Measurements from ENCODE around the gene BORCS5.

Gene BORCS5

DNA sequence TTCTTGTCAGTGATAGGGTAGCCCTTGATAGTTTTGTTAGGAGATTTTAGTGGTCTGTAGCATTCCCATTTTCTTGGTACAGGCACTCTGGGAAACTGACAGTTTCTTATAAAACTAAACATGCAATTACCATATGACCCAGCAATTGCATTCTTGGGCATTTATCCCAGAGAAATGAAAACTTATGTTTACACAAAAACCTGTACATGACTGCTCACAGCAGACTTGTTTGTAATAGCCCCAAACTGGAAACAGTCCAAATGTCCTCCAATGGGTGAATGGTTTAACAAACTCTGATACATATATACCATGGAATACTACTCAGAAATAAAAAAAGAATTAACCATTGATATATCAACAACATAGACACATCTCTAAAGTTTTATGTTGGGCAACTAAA lies 75.5 kb downstream of the BORCS5 start:
- DNase-seq (ENCODE audit: low read depth in 2 of 2): no peak

DNA sequence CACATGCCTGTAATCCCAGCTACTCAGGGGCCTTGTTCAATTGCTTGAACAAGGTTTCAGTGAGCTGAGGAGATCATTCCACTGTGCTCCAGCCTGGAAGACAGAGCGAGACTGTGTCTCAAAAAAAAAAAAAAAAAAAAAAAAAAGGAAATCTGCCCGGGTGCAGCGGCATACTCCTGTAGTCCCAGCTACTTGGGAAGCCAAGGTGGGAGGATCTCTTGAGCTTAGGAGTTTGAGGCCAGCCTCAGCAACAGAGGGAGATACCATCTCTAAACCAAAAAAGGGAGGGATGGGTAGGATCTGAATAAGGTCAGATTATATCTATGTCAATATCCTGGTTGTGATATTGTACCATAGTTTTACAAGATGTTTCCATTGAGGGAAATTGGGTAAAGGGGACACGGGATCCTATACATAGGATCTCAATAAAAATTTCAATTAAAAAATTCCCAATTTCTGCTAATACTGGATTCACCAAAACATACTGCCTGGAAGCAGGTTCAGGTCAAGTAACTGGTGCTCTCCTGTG lies 76.4 kb downstream of the BORCS5 start:
- DNase-seq (ENCODE audit: low read depth in 2 of 2): no peak

DNA sequence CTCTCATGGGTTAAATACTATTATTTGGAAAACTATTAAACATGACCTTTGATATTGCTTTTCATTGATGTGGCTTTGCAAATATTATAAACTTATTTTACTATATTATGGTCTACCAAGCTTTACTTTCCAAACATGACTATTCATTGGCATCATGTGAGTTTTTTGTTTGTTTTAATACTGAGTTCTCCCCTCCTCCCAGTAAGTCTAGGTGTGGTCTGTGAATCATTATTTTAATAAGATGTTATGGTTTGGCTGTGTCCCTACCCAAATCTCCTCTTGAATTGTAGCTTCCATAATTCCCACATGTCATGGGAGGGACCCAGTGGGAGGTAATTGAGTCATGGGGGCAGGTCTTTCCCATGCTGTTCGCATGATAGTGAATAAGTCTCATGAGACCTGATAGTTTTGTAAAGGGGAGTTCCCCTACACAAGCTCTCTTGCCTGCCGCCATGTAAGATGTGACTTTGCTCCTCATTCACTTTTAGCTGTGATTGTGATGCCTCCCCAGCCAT lies 80.0 kb downstream of the BORCS5 start:
- DNase-seq (ENCODE audit: low read depth in 2 of 2): no peak

DNA sequence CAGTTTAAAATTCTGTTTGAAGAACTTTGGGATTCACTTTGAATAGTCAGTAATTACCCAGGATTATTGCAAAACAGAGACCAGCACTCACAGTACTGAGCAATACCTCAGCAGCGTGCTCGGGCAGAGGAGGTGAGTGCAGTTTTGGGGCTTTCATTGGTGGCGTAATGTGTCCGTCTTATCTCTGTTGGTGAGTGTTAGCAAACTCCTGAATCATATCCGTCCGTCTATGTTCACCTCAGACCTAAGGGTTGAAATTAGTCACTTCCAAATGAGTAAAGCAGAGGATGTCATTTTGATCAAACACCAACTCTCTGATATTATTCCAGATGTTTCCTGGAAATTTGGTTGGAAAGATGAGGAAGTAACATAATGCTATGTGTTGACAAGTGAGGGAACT lies 82.8 kb downstream of the BORCS5 start:
- DNase-seq (ENCODE audit: low read depth in 2 of 2): peak; percentile 16 to 24

DNA sequence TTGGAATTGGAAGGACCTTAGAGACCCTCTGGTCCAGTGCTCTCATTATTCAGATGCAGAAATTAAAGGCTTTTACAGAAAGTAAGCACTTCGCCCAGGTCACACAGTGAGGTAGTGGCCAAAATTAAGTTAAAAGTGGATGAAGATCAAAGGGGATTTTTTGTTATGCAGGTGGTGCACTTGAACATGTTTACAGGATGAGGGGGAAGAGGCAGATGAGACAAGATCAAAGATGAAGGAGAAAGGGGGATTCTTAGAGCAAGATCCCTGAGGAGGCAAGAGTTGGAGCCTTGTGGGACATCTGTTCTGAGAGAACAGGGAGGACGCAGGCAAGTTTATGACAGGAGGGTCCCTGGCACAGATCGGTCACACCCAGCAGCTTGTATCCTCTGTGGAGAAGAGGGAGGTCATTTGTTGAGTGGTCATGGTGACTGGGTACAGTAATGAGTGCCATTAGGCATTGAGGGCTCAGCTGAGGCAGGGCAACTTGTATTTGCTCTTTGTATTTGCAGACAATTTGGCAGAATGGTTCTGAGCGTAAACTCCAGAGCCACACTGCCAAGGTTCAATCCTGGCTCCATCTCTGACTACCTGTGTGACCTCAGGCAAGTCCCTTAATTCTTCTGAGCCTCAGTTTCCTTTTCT lies 84.0 kb downstream of the BORCS5 start:
- no peak for DNase-seq (ENCODE audit: low read depth in 2 of 2)

DNA sequence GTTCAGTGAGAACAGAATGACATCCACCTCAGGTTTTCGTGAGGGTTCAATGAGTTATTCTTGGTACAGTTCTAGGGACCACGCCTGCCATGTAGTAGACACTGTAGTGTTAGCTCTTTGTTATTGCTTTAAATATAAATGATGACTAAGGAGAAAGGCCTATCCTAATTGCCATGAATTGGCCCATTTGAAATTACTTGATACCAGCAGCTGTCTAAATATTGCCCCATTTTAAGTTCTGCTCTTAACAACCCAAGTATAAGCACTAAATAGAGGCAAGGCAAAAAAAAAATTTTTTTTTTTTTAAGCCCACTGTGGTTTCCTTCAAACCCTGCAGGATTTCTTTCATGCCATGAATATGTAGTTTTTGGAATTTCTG lies 84.5 kb downstream of the BORCS5 start:
- no peak for DNase-seq (ENCODE audit: low read depth in 2 of 2)

DNA sequence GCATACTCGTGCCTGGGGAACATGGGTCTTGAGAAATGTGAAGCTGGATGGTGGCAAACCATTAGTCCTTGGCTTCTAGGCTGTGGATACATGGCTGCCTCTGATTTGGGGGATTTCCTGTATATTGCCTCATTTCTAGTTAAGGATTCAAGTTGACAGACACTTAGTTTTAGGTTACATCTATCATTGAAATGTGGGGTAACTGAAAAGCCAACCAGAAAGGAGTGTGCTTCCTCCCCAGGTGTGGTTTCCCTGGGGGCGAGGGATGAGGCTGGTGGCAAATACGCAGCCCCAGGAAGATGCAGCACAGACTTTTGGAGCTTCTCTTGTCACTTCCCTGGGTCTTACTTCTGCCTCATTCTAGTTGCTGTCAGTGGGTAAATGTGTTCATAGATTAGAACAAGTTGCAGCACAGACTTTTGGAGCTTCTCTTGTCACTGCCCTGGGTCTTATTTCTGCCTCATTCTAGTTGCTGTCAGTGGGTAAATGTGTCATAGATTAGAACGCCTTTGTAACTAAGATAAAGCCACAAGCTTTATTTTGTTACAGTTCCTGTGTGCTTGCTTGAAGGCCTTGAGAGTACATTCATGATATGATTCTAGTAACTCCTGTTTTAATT lies 85.1 kb downstream of the BORCS5 start:
- DNase-seq (ENCODE audit: low read depth in 2 of 2): peak; percentile 14 to 23

DNA sequence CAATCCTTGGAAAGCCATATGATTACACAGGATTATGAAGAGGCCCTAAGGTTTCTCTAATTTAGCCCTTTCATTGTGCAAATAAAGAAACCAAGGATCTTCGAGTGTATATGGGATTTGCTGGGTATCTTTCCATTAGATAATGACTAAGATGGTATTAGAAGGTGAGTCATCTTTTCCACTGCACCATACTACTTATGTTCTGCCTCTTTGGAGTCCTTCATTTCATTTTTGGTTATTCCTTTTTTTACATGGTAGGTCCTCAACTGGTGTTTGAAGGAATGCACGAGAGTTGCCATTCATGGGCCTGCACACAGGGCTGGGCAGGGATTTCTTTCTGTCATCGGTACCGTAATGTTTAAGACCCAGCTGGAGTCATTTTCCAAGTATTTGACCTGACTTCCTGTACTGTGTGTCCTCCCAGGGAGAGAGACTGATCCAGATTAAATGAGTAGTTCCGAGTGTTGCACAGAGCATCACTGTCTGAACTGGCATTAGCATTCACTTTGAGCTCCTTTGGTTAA lies 85.7 kb downstream of the BORCS5 start:
- DNase-seq (ENCODE audit: low read depth in 2 of 2): no peak

DNA sequence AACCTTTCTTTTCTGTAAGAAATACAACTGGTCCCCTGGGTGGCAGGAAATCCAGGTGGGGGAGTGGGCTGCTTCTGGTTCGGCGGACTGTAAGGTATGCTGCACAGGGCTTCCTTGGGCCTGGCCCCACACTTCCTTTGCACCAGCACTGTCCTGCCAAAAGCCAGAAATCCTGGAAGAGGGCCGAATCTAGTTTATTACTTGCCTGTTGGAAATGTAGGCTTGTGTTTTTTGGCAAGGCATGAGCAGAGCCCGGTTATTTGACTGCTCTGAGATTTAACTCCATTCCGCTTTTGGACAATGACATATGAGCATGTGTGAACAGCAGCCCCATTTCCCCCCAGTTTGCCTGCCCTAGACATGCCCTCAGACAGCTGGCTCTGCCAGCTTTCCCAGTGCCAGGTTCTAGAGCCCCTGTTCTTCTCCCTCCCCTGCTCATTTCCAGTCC lies 86.6 kb downstream of the BORCS5 start:
- no peak for DNase-seq (ENCODE audit: low read depth in 2 of 2)

DNA sequence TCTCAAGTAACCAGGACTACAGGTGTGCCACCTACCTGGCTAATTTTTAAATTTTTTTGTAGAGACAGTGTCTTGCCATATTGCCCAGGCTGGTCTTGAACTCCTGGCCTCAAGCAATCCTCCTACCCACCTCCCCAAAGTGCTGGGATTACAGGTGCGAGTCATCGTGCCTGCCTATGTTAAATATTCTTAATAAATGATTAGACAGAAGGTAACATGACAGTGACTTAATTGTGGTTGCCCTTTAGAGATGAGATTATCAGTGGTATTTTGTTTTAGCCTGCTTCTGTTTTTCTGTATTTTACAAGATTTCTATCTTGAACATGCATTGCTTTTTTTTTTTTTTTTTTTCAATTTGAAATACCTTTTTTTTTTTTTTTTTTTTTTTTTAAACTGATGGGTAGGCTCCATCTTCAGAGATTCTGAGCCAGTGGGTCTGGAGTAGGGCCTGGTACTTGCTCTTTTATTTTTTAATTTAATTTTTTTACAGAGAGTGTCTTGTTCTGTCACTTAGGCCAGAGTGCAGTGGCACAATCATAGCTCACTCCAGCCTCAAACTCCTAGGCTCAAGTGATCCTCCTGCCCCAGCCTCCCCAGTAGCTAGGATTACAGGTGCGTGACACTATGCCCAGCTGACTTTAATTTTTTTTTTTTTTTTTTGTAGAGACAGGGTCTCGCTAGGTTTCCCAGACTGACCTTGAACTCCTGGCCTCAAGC lies 88.4 kb downstream of the BORCS5 start:
- DNase-seq (ENCODE audit: low read depth in 2 of 2): no peak

DNA sequence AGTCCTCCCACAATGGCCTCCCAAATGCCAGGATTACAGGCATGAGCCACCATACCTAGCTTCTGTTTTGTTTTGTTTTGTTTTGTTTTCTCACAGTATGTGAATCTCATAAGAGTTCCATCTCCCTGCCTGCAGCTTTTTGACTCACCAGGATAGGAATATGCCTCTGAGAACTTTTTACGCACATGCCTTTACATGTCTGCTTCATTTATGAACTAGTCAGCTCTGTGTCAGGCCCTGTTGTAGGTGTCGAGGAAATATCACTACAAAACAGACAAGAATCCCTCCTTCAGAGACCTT lies 89.0 kb downstream of the BORCS5 start:
- DNase-seq (ENCODE audit: low read depth in 2 of 2): no peak

DNA sequence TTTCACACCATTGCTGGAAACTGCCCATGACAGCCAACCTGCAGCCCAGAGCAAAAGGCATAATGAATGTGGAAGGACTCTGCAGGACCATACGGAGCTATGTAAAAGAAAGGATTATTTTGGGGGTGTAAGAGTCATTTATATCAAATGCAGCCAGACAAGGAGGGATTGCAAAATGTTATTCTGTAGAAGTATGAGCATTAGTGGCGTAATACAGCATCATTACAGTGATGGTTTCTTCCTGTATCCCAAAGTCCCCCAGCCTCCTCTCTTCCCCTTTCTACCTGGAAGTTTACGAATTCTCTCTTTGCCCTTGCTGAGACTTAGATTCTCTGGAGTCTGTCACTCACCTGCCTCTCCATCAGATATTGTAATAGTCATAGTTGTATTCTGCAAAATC lies 89.9 kb downstream of the BORCS5 start:
- no peak for DNase-seq (ENCODE audit: low read depth in 2 of 2)

DNA sequence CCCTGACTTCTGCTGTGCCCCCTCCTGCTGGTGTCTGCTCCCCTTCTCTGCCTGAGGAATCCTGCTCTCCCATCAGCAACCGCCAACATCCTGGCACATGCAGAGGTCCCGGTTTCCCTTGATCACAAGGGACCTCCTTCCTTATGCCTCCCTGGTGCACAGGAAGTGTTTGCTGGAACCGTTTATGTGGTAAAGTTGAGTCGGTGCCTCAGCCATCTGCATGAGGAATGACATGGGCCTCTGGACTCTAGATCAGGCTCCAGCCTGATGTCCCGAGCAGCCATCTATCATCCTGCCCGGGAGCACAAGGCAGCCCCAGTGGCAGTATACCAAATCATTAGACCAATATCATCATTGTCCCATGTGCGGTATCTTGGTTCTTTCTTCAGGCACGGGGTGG lies 90.4 kb downstream of the BORCS5 start:
- no peak for DNase-seq (ENCODE audit: low read depth in 2 of 2)

DNA sequence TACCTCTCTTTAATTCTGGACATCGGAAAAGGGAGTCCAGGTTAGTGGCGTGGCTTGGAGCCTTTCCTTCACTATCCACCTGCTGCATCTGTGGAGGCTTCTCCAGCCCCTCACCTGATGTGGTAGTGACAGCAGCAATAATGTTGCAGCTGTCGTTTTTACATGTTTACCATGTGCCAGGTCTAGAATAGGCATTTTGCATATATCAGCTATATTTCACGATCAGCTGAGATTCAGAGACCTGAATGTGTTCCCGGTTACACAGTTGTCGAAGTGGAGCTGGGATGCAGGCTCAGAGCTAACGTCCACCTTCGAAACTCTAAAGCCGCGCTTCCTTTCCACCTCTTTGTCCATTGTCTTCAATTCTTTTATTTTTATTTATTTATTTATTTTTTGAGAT lies 91.0 kb downstream of the BORCS5 start:
- no peak for DNase-seq (ENCODE audit: low read depth in 2 of 2)

DNA sequence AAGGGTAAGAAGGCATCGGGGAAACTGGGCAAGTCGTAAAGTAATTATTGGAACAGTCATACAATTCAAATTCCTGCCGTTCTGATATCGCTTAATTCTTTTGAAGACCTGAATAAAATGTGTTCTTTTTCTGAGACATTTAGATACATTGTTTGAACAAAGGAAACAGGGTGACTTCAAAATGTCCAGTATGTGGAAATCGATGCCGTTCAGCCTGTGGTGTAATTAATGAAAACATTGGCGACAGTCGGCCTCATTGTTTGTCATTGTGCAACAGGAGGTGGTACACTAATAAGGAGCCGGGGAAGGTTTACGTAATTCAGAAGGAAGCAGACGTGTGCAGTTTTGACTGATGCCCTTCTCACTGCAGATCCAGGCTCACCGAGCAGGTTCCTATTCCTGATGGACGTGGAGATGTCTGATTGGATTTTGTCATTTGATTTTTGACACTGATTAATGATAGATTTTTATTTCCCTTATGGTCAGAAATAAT lies 92.7 kb downstream of the BORCS5 start:
- DNase-seq (ENCODE audit: low read depth in 2 of 2): no peak

DNA sequence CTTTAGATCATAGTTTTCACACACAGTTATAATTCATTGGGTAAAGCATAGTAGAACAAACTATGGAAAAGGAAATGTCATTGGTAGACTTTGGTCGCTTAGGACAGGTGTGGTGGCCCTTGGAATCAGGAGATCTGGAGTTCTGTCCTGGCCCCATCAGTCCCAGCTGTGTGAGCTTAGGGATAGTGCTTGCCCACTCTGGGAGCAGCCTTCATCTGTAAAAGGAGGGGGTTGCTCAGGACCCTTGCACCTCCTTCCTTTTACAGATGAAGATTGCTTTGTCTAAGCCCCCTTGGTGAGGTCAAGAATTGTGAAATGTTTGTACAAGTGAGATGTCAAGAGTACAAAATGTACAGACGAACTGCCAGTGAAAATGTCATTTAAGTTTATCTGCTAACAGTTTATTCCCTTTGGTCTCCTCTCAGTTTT lies 93.2 kb downstream of the BORCS5 start:
- no peak for DNase-seq (ENCODE audit: low read depth in 2 of 2)

DNA sequence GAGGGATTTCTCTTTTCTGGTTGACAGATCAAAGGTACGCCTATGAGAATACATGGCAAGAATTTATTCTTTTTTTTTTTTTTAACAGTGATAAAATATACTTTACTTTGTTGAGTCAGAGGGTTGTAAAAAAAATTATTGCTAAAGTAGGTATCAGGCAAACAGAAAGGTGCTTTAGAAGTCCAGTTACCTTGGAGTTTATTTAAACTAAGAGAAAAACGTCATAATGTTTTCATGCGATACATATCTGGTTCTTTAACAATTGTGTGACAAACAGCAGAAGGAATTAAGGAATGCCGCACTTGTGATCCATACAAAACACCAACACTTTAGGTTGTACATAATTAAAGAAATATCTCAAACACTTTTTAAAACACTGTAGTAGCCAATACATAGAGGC lies 94.2 kb downstream of the BORCS5 start:
- no peak for DNase-seq (ENCODE audit: low read depth in 2 of 2)

DNA sequence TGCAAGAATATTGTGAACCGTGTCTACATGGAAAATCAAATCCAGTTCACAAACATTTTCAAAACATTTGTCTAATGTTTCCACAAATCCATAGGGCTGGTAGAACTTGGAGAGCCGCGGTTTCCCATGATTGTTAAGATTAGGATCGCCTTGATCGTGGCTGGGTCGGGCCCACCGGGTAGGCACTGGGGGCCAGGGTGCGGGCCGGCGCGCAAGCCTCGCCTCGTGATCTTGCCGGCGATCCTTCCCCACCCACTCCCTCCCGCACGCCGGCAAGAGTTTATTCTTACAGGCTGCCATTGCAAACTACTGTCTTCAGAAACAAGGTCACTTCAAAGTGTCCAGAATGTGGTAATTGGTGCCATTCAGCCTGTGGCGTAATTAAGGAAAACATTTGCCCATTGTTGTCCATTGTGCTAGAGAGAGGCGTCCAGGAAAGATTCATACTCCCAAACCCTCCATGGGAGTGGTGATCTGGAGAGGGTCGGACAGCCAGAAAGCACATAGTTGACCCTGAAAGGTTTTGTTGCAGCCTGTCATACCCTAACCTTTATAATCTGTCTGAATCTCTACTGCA lies 95.5 kb downstream of the BORCS5 start:
- DNase-seq (ENCODE audit: low read depth in 2 of 2): no peak

DNA sequence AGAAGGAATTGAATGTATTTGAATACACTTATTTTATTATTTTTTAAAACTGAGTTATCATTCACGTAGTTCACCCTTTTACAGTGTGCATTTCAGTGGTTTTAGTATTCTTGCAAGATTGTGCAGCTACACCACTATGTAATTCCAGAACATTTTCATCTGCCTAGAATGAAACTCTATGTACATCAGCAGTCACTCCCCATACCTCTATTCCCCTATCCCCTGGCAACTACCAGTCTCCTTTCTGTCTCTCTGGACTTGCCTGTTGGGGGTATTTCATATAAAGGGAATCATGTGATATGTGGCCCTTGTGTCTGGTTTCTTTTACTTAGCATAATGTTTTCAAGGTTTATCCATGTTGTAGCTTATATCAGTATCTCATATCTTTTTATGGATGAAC lies 96.8 kb downstream of the BORCS5 start:
- no peak for DNase-seq (ENCODE audit: low read depth in 2 of 2)

DNA sequence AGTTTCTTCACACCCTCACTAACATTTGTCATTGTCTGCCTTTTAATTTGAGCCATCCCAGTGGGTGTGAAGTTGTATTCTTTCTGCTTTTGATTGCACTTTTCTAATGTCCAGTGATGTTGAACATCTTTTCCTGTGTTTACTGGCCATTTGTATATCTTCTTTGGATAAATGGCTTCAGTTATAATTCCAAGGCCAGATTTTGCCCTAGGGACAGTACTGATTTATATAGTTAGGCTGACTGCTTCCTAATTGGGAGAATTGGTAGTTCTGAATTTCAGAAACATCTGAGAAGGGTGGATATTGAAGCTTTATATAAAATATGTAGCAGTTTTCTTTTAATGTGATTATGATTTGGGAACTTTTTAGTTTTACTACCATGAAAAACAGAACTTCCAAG lies 97.4 kb downstream of the BORCS5 start:
- no peak for DNase-seq (ENCODE audit: low read depth in 2 of 2)

DNA sequence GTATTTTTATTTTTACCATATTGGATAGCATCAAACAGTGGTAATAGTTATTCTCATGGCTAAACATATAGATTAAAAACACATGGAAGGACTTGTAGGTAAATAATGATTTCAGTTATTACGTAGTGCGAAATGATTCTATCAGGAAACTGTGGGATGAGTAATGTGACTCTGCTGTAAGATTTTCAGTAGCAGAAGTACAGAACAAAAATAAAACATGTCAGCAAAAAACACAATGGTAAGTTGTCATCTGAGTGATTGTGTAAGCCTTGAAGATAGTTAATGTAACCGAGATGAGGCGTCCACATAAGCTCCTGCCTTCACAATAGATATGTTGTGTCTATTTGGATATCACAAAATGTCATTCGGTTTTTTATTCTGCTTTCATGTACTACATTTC lies 99.8 kb downstream of the BORCS5 start:
- no peak for DNase-seq (ENCODE audit: low read depth in 2 of 2)

All from activated CD8-positive, alpha-beta memory T cell treated with anti-CD3 and anti-CD28 coated beads for 4 hours (primary cell).